MCF 10A (cell line): ENCODE results near the gene PTPRT. TPM values are rescaled to one million over a fixed set of nuclear protein-coding genes. Genes with fewer than 3 reads are reported as not detected.

Experiments
- BruUV-seq: library from RNA; stranded (reverse); fragments of 400-500 nt; replicated peaks from 2 replicates; lab custom pipeline; 2021; lab: Mats Ljungman, UMichigan
- CTCF ChIA-PET: fragments of 300-600 bp; sonication (Branson Sonifier 250); formaldehyde crosslinking; extraction: SDS; loops from one replicate; lab custom pipeline; 2021; ENCODE audit warnings: antibody characterized with exemption, inconsistent platforms; lab: Yijun Ruan, JAX
- POLR2A ChIA-PET: fragments of 300-600, 350-650 bp; sonication (Branson Sonifier 250); formaldehyde crosslinking; extraction: SDS; loops from one replicate; lab custom pipeline; 2020; ENCODE audit warnings: antibody characterized with exemption, inconsistent platforms; lab: Yijun Ruan, JAX
- DNase-seq: peaks from one replicate; pipeline ENCODE4 v3.0.0-alpha.2; 2018; ENCODE audit not compliant: unreplicated experiment
- H3K27ac Mint-ChIP-seq: one replicate; pipeline ENCODE4 v1.8.0; 2022; ENCODE audit warnings: mild to moderate bottlenecking, low read depth, mixed read lengths; ENCODE audit not compliant: unreplicated experiment
- H3K27me3 Mint-ChIP-seq: one replicate; pipeline ENCODE4 v1.8.0; 2022; ENCODE audit warnings: mixed read lengths; ENCODE audit not compliant: insufficient read depth, unreplicated experiment
- H3K36me3 Mint-ChIP-seq: one replicate; pipeline ENCODE4 v1.8.0; 2022; ENCODE audit warnings: mild to moderate bottlenecking, moderate library complexity, mixed read lengths; ENCODE audit not compliant: insufficient read depth, unreplicated experiment
- H3K4me1 Mint-ChIP-seq: one replicate; pipeline ENCODE4 v1.8.0; 2022; ENCODE audit warnings: mixed read lengths; ENCODE audit not compliant: insufficient read depth, unreplicated experiment
- H3K4me3 Mint-ChIP-seq: one replicate; pipeline ENCODE4 v1.8.0; 2022; ENCODE audit warnings: mild to moderate bottlenecking, moderate library complexity, mixed read lengths; ENCODE audit not compliant: unreplicated experiment
- H3K9me3 Mint-ChIP-seq: one replicate; pipeline ENCODE4 v1.8.0; 2022; ENCODE audit warnings: mixed read lengths; ENCODE audit not compliant: unreplicated experiment
- CTCF ChIP-seq: fragments of 200-600 bp; IDR thresholded peaks from one replicate; pipeline ENCODE4 v1.8.0; 2022; ENCODE audit warnings: antibody characterized with exemption, mild to moderate bottlenecking; ENCODE audit not compliant: unreplicated experiment
- intact Hi-C: fragments of 100-400 bp; cut with micrococcal nuclease; formaldehyde crosslinking; loops from 2 replicates; pipeline ENCODE4 v1.14.1; 2022
- total RNA-seq: library from RNA; stranded (reverse); gene quantifications from 2 replicates; pipeline ENCODE4 v1.2.3, GENCODE V29; 2022

Gene PTPRT
- total RNA-seq, 1 experiment from 2014 or later: not detected

- no peak overlapping the region for H3K27ac Mint-ChIP-seq
- CTCF ChIA-PET: no interaction called here
- no peaks in the 10 kb centered on the region for H3K4me1 Mint-ChIP-seq
- intact Hi-C loops: no loop called here
- no peak for TF ChIP-seq CTCF
- H3K27me3 Mint-ChIP-seq: no peaks in the 10 kb centered on the region
- no peaks in the 10 kb centered on the region for H3K36me3 Mint-ChIP-seq
- BruUV-seq: no TSS peak
- peaks cover 32% of the 10 kb centered on the region for H3K9me3 Mint-ChIP-seq
- no peak for DNase-seq
- H3K4me3 Mint-ChIP-seq: no peak overlapping the region
- POLR2A ChIA-PET: no interaction called here
Measured at GRCh38 chr20:43159994-43160393, 29.7 kb downstream of the PTPRT start.

GRCh38 chr20:43155366-43156100, 34.2 kb downstream of the PTPRT start:
- intact Hi-C loops: no loop called here
- no TSS peak for BruUV-seq
- Mint-ChIP-seq H3K36me3 (no peaks in the 10 kb centered on the region), H3K4me3 (no peak overlapping the region), H3K27ac (no peak overlapping the region), H3K9me3 (peaks cover 61% of the 10 kb centered on the region), H3K27me3 (no peaks in the 10 kb centered on the region), H3K4me1 (no peaks in the 10 kb centered on the region)
- DNase-seq: no peak
- no peak for TF ChIP-seq CTCF
- ChIA-PET CTCF (interaction anchor here (0.7 kb wide), 1 partner anchor 15 kb away, joined by 3 read pairs; no protein-coding TSS in a partner anchor), POLR2A (no interaction called here)

- TF ChIP-seq CTCF: no peak
- BruUV-seq: no TSS peak
- ChIA-PET POLR2A (no interaction called here), CTCF (interaction anchor here (0.6 to 1.2 kb wide), 2 partner anchors 167 to 291 kb away, joined by 3 to 5 read pairs; no protein-coding TSS in a partner anchor)
- H3K4me1 Mint-ChIP-seq: no peaks in the 10 kb centered on the region
- H3K27ac Mint-ChIP-seq: no peak overlapping the region
- no peaks in the 10 kb centered on the region for H3K27me3 Mint-ChIP-seq
- peaks cover 60% of the 10 kb centered on the region for H3K9me3 Mint-ChIP-seq
- H3K4me3 Mint-ChIP-seq: no peak overlapping the region
- no peaks in the 10 kb centered on the region for H3K36me3 Mint-ChIP-seq
- DNase-seq: no peak
- intact Hi-C loops: no loop called here
Measured at GRCh38 chr20:43151901-43152300, 37.8 kb downstream of the PTPRT start.

- Mint-ChIP-seq H3K27me3 (no peaks in the 10 kb centered on the region), H3K36me3 (no peaks in the 10 kb centered on the region), H3K4me1 (no peaks in the 10 kb centered on the region), H3K4me3 (no peak overlapping the region), H3K27ac (no peak overlapping the region), H3K9me3 (peaks cover 62% of the 10 kb centered on the region)
- ChIA-PET CTCF (interaction anchor here (0.6 kb wide), 2 partner anchors 298 to 711 kb away, joined by 3 to 6 read pairs; no protein-coding TSS in a partner anchor), POLR2A (no interaction called here)
- BruUV-seq: no TSS peak
- DNase-seq: no peak
- intact Hi-C loops: no loop called here
- no peak for TF ChIP-seq CTCF
Measured at GRCh38 chr20:43151256-43151655, 38.5 kb downstream of the PTPRT start.
